GM13976 (cell line): Measurements from ENCODE around the gene CD58.

ENCODE experiments used
- DNase-seq: peaks from one replicate; pipeline ENCODE4 v3.0.0; 2012; ENCODE audit warnings: low spot score
- CTCF ChIP-seq: IDR thresholded peaks from 2 replicates; pipeline ENCODE4 v1.5.1; 2012; ENCODE audit warnings: borderline replicate concordance, mild to moderate bottlenecking; ENCODE audit not compliant: insufficient read depth; ENCODE audit errors: extremely low read depth, missing control alignments, control extremely low read depth
- in situ Hi-C: fragments of 300-500 bp; cut with MboI; formaldehyde crosslinking; loops from one replicate; pipeline ENCODE4 v1.12.0; 2022; ENCODE audit warnings: low sequenced_read_pairs, mixed read lengths, inconsistent platforms; ENCODE audit not compliant: unreplicated experiment

The CD58 gene

GRCh38 chr1:116525440-116525839 lies 45.4 kb downstream of the CD58 start:
- no peak for DNase-seq
- no peak for TF ChIP-seq CTCF
- in situ Hi-C loops = no loop called here

GRCh38 chr1:116521186-116521585 lies 49.6 kb downstream of the CD58 start:
- TF ChIP-seq CTCF = no peak
- no peak for DNase-seq
- in situ Hi-C loops = no loop called here

- in situ Hi-C loops = no loop called here
- DNase-seq = no peak
- TF ChIP-seq CTCF = no peak
Observed at GRCh38 chr1:116518400-116518799, 52.4 kb downstream of the CD58 start.

- no peak for TF ChIP-seq CTCF
- no peak for DNase-seq
- in situ Hi-C loops = no loop called here
Observed at GRCh38 chr1:116516631-116517030, 54.2 kb downstream of the CD58 start.

- TF ChIP-seq CTCF = no peak
- in situ Hi-C loops = no loop called here
- no peak for DNase-seq
Observed at GRCh38 chr1:116515702-116516101, 55.1 kb downstream of the CD58 start.

GRCh38 chr1:116514708-116515525 lies 55.9 kb downstream of the CD58 start:
- in situ Hi-C loops = no loop called here
- no peak for TF ChIP-seq CTCF
- peak; percentile 60 for DNase-seq

GRCh38 chr1:116513956-116514355 lies 56.9 kb downstream of the CD58 start:
- no peak for DNase-seq
- in situ Hi-C loops = no loop called here
- TF ChIP-seq CTCF = no peak
